A549 (cell line): ENCODE results near the gene RAPGEF5. TPM values are rescaled to one million over a fixed set of nuclear protein-coding genes. Genes with fewer than 3 reads are reported as not detected.

ENCODE experiments used
- ATAC-seq, 2 experiments: fragments of 200-7000 bp in 1 of 2; fragments of >200 bp in 1 of 2; cut with Nextera tagmentation in 1 of 2; cut with Tn5 transposase in 1 of 2; 3 replicates each; pipeline versions ENCODE4 v1.8.0 to v1.9.1; 2018 to 2020; ENCODE audit warnings: mild to moderate bottlenecking in 1 of 2, moderate library complexity in 1 of 2
- CTCF ChIA-PET: fragments of 300-600 bp; sonication (Branson Sonifier 250); formaldehyde crosslinking; extraction: SDS; loops from one replicate; lab custom pipeline; 2021; ENCODE audit warnings: antibody characterized with exemption, inconsistent platforms; lab: Yijun Ruan, JAX
- POLR2A ChIA-PET: fragments of 350-600 bp; formaldehyde crosslinking; extraction: SDS; loops from one replicate; lab custom pipeline; 2021; ENCODE audit warnings: antibody characterized with exemption, inconsistent platforms; lab: Yijun Ruan, JAX
- DNase-seq, 2 experiments: peaks; one replicate each; pipeline versions ENCODE4 v3.0.0 to v3.0.0-alpha.2; 2011 to 2016; ENCODE audit warnings: low read depth in 1 of 2, low spot score in 1 of 2
- FAIRE-seq: peaks from 2 replicates; lab custom pipeline; 2011; peaks lifted over from hg19 to GRCh38; lab: Jason Lieb, UNC
- H3K27ac ChIP-seq, 2 experiments: fragments of >200 bp; sonication (Bioruptor Twin); formaldehyde crosslinking; 3 replicates each; pipeline ENCODE4 v1.5.1; 2016 to 2017
- H3K4me1 ChIP-seq: fragments of >200 bp; sonication (Bioruptor Twin); formaldehyde crosslinking; 3 replicates; pipeline ENCODE4 v1.6.1; 2016
- H3K4me2 ChIP-seq: fragments of >200 bp; sonication (Bioruptor Twin); formaldehyde crosslinking; 3 replicates; pipeline ENCODE4 v1.6.1; 2016
- H3K4me3 ChIP-seq: fragments of >200 bp; sonication (Bioruptor Twin); formaldehyde crosslinking; 3 replicates; pipeline ENCODE4 v1.5.1; 2016
- H3K9me3 ChIP-seq: fragments of >200 bp; sonication (Bioruptor Twin); formaldehyde crosslinking; 3 replicates; pipeline ENCODE4 v1.6.1; 2016
- CEBPB ChIP-seq, 2 experiments: fragments of >200 bp in 1 of 2; sonication (Bioruptor Twin) in 1 of 2; formaldehyde crosslinking in 1 of 2; IDR thresholded peaks; 2 replicates each; pipeline ENCODE4 v1.6.1; 2012 to 2016
- EP300 ChIP-seq, 2 experiments: fragments of >200 bp; sonication (Bioruptor Twin); formaldehyde crosslinking; IDR thresholded peaks; 2 replicates in 1 of 2; 3 replicates in 1 of 2; pipeline ENCODE4 v1.6.1; 2016 to 2017
- FOSB ChIP-seq: fragments of 250-450 bp; sonication (Bioruptor Pico); IDR thresholded peaks from 2 replicates; pipeline ENCODE4 v1.5.0; 2020; ENCODE audit warnings: mild to moderate bottlenecking, moderate library complexity
- FOSL2 ChIP-seq, 2 experiments: fragments of 450-650 bp in 1 of 2; fragments of >200 bp in 1 of 2; sonication (Bioruptor Twin) in 1 of 2; formaldehyde crosslinking; IDR thresholded peaks; 2 replicates each; pipeline versions ENCODE4 v1.5.0 to v1.6.1; 2016 to 2020; ENCODE audit warnings: mild to moderate bottlenecking in 1 of 2, moderate library complexity in 1 of 2
- GATA3 ChIP-seq: IDR thresholded peaks from 2 replicates; pipeline ENCODE4 v1.6.1; 2012; ENCODE audit warnings: borderline replicate concordance
- HOXA7 ChIP-seq: fragments of 250-450 bp; sonication (Bioruptor Pico); IDR thresholded peaks from 2 replicates; pipeline ENCODE4 v1.5.0; 2020; ENCODE audit warnings: mild to moderate bottlenecking, moderate library complexity
- JUNB ChIP-seq: fragments of >200 bp; sonication (Bioruptor Twin); formaldehyde crosslinking; IDR thresholded peaks from 2 replicates; pipeline ENCODE4 v1.6.1; 2016
- MAFK ChIP-seq: fragments of 450-650 bp; IDR thresholded peaks from 2 replicates; pipeline ENCODE4 v1.6.1; 2014; ENCODE audit not compliant: partially characterized antibody
- NPAS2 ChIP-seq: fragments of 250-450 bp; sonication (Bioruptor Pico); IDR thresholded peaks from 2 replicates; pipeline ENCODE4 v1.8.0; 2022; ENCODE audit warnings: mild to moderate bottlenecking, moderate library complexity, borderline replicate concordance
- NR3C1 ChIP-seq: fragments of >200 bp; sonication (Bioruptor Twin); formaldehyde crosslinking; IDR thresholded peaks from 3 replicates; pipeline ENCODE4 v1.6.1; 2017
- PHF8 ChIP-seq: fragments of 200-600 bp; sonication (generic); IDR thresholded peaks from 2 replicates; pipeline ENCODE4 v1.6.1; 2016; ENCODE audit warnings: low read depth, mild to moderate bottlenecking, antibody characterized with exemption, moderate library complexity, borderline replicate concordance
- POLR2A ChIP-seq: IDR thresholded peaks from 2 replicates; pipeline ENCODE4 v1.6.1; 2012; ENCODE audit warnings: mild to moderate bottlenecking, low read length
- POLR2AphosphoS2 ChIP-seq: conservative IDR thresholded peaks from 2 replicates; pipeline ENCODE4 v1.6.1; 2012; ENCODE audit warnings: low read length, improper control_type of control experiment, inconsistent platforms
- RAD21 ChIP-seq, 2 experiments: fragments of >200 bp in 1 of 2; sonication (Bioruptor Twin) in 1 of 2; formaldehyde crosslinking in 1 of 2; IDR thresholded peaks in 1 of 2; conservative IDR thresholded peaks in 1 of 2; 2 replicates in 1 of 2; 3 replicates in 1 of 2; pipeline ENCODE4 v1.6.1; 2012 to 2018; ENCODE audit warnings: inconsistent platforms in 1 of 2
- RFX5 ChIP-seq: fragments of 450-650 bp; IDR thresholded peaks from 2 replicates; pipeline ENCODE4 v1.7.1; 2014; ENCODE audit warnings: antibody characterized with exemption, mild to moderate bottlenecking, moderate library complexity
- TP53 ChIP-seq: fragments of 250-450 bp; sonication (Bioruptor Pico); IDR thresholded peaks from 2 replicates; pipeline ENCODE4 v1.5.0; 2021; ENCODE audit warnings: mild to moderate bottlenecking, moderate library complexity
- ZC3H11A ChIP-seq: fragments of 450-650 bp; IDR thresholded peaks from 2 replicates; pipeline ENCODE4 v1.6.1; 2014; ENCODE audit warnings: antibody characterized with exemption, mild to moderate bottlenecking
- ZFP36 ChIP-seq: fragments of 450-650 bp; IDR thresholded peaks from 2 replicates; pipeline ENCODE4 v1.6.1; 2014; ENCODE audit warnings: borderline replicate concordance; ENCODE audit not compliant: partially characterized antibody
- WGBS: methylation state at CpG from one replicate; pipeline ENCODE4 v1.1.6; 2017; ENCODE audit errors: missing lambda C conversion rate; 5-methylcytosine and 5-hydroxymethylcytosine counted together
- polyA plus RNA-seq, 4 experiments: library from polyadenylated mRNA; depleted of rRNA in 3 of 4; stranded (reverse); fragments of >200 nt; fragmentation: RNase III in 1 of 4; extraction: RNeasy Plus Mini Kit Qiagen cat#74134 plus additional on column Dnase treatment in 1 of 4; gene quantifications; 2 replicates in 3 of 4; 3 replicates in 1 of 4; pipeline ENCODE4 v1.2.3, GENCODE V29; 2011 to 2017
- TF ChIP-seq, protein P1 (sequence below): fragments of >200 bp; sonication (Bioruptor Twin); formaldehyde crosslinking; IDR thresholded peaks from 2 replicates; pipeline ENCODE4 v1.6.1; 2016
- TF ChIP-seq, protein P2 (sequence below): fragments of 250-450 bp; sonication (Bioruptor Pico); IDR thresholded peaks from 2 replicates; pipeline ENCODE4 v1.5.0; 2021; ENCODE audit warnings: mild to moderate bottlenecking, moderate library complexity, borderline replicate concordance
- TF ChIP-seq, protein P3 (sequence below): fragments of >200 bp; sonication (Bioruptor Twin); formaldehyde crosslinking; IDR thresholded peaks from 3 replicates; pipeline ENCODE4 v1.5.1; 2016
- TF ChIP-seq, protein P4 (sequence below): fragments of >200 bp; sonication (Bioruptor Twin); formaldehyde crosslinking; IDR thresholded peaks from 3 replicates; pipeline ENCODE4 v1.6.1; 2016

The RAPGEF5 gene
- polyA plus RNA-seq, 2 of the 4 experiments (the other 2 are of a cell fraction), result 0.03 to 0.14 TPM

DNA sequence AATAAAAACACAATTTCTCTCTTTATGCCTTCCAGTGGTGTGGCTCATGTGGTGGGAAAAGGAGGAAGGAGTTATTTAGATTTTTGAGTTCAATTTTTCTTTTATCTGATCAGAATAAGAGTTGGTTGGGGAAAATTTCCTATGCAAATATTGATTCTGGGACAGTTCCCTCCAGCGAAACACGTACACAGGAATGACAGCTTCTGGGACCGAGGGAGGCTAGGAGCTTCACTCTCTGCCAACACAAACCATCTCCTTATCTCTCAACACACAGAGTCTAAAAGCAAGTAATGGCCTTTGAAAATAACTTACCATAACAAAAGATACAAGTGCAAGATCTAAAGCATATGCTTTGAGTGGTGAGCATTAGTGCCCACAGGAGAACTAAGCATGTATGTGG is 122.7 kb downstream of the RAPGEF5 start:
- Histone ChIP-seq H3K4me3 (no peak overlapping the region), H3K27ac (no peak overlapping the region), H3K4me1 (no peaks in the 10 kb centered on the region), H3K9me3 (no peaks in the 10 kb centered on the region), H3K4me2 (no peak overlapping the region)
- POLR2A ChIA-PET, result no interaction called here
- ATAC-seq (no peak), DNase-seq (no peak), FAIRE-seq (no peak)
- WGBS, result 27% methylated on average over 3 of the region's 3 CpGs
- TF ChIP-seq HOXA7 (CRISPR knock-in tag) (no peak), ZC3H11A (no peak), PHF8 (no peak)
- TF ChIP-seq, protein P1, sequence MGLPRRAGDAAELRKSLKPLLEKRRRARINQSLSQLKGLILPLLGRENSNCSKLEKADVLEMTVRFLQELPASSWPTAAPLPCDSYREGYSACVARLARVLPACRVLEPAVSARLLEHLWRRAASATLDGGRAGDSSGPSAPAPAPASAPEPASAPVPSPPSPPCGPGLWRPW, result no peak
- CTCF ChIA-PET, result no interaction called here

DNA sequence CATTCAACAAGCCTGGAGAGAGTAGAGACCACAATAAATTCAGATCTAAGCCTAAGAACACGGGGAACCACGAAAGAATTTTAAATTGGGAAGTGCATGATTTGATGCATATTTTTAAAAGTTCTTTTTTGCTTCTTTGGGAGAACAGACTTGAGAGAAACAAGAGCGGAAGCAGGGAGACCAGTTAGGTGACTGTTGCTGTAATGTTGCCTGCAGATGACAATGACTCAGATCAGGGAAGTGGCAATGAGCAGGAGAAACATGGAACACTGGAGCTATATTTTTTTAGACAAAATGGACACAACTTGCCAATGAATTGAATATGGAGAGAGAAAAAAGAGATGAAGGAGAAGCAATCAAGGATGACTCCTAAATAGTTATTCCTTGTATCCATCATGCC is 125.1 kb downstream of the RAPGEF5 start:
- CTCF ChIA-PET, result no interaction called here

DNA sequence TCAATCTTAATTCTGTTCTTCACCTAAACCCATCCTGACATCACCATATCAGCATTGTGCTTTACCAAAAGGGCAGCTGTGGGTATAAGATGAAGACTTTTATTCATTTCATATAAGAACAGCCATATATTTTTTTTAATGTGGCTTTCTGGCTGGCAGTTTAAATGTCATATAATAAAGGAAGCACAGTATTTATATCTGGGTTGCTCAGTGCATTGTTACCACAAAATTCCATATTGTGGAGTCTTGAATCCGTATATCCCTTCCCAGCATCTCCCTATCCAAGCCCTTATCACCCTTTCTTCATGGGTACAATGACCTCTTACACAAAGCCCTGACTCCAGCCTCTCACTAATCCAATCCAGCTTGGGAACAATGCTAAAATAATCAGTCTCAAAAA is 125.8 kb downstream of the RAPGEF5 start:
- H3K4me3 ChIP-seq, result no peak overlapping the region
- DNase-seq (no peak), FAIRE-seq (no peak), ATAC-seq (no peak)
- ChIA-PET POLR2A (no interaction called here), CTCF (no interaction called here)
- no peaks in the 10 kb centered on the region for H3K4me1 ChIP-seq
- no peaks in the 10 kb centered on the region for H3K9me3 ChIP-seq
- TF ChIP-seq, protein P2, sequence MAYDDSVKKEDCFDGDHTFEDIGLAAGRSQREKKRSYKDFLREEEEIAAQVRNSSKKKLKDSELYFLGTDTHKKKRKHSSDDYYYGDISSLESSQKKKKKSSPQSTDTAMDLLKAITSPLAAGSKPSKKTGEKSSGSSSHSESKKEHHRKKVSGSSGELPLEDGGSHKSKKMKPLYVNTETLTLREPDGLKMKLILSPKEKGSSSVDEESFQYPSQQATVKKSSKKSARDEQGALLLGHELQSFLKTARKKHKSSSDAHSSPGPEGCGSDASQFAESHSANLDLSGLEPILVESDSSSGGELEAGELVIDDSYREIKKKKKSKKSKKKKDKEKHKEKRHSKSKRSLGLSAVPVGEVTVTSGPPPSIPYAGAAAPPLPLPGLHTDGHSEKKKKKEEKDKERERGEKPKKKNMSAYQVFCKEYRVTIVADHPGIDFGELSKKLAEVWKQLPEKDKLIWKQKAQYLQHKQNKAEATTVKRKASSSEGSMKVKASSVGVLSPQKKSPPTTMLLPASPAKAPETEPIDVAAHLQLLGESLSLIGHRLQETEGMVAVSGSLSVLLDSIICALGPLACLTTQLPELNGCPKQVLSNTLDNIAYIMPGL, result no peak
- TF ChIP-seq CEBPB (IDR thresholded peaks at IDR 0.05) (no peak), EP300 (IDR thresholded peaks at IDR 0.05) (no peak), POLR2AphosphoS2 (no peak), JUNB (no peak), NPAS2 (CRISPR knock-in tag) (no peak), POLR2A (no peak), FOSL2 (IDR thresholded peaks at IDR 0.05) (no peak), FOSL2 (CRISPR knock-in tag; IDR thresholded peaks at IDR 0.05) (no peak), MAFK (no peak), HOXA7 (CRISPR knock-in tag) (no peak), RFX5 (no peak), GATA3 (no peak), NR3C1 (no peak), TP53 (no peak), FOSB (no peak), RAD21 (conservative IDR thresholded peaks at IDR 0.05 in 1 of 2, IDR thresholded peaks at IDR 0.05 in 1 of 2) (no peak)
- TF ChIP-seq, protein P1, result no peak
- TF ChIP-seq, protein P3, sequence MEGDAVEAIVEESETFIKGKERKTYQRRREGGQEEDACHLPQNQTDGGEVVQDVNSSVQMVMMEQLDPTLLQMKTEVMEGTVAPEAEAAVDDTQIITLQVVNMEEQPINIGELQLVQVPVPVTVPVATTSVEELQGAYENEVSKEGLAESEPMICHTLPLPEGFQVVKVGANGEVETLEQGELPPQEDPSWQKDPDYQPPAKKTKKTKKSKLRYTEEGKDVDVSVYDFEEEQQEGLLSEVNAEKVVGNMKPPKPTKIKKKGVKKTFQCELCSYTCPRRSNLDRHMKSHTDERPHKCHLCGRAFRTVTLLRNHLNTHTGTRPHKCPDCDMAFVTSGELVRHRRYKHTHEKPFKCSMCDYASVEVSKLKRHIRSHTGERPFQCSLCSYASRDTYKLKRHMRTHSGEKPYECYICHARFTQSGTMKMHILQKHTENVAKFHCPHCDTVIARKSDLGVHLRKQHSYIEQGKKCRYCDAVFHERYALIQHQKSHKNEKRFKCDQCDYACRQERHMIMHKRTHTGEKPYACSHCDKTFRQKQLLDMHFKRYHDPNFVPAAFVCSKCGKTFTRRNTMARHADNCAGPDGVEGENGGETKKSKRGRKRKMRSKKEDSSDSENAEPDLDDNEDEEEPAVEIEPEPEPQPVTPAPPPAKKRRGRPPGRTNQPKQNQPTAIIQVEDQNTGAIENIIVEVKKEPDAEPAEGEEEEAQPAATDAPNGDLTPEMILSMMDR, result no peak
- TF ChIP-seq, protein P4, sequence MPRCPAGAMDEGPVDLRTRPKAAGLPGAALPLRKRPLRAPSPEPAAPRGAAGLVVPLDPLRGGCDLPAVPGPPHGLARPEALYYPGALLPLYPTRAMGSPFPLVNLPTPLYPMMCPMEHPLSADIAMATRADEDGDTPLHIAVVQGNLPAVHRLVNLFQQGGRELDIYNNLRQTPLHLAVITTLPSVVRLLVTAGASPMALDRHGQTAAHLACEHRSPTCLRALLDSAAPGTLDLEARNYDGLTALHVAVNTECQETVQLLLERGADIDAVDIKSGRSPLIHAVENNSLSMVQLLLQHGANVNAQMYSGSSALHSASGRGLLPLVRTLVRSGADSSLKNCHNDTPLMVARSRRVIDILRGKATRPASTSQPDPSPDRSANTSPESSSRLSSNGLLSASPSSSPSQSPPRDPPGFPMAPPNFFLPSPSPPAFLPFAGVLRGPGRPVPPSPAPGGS, result no peak
- 0% methylated on average over 1 of the region's 1 CpG for WGBS
- H3K27ac ChIP-seq, result no peak overlapping the region
- H3K4me2 ChIP-seq, result no peak overlapping the region

More for the DNA sequence above, 125.1 kb downstream of the RAPGEF5 start:
- DNase-seq (no peak), FAIRE-seq (no peak)
- WGBS, result 33% methylated on average over 3 of the region's 3 CpGs
- POLR2A ChIA-PET, result no interaction called here
- H3K4me2 ChIP-seq, result no peak overlapping the region
- no peak overlapping the region for H3K27ac ChIP-seq
- TF ChIP-seq MAFK (no peak), RFX5 (no peak), ZFP36 (no peak)
- TF ChIP-seq, all 56 proteins: peak for 0
- Histone ChIP-seq H3K4me1 (no peaks in the 10 kb centered on the region), H3K4me3 (no peak overlapping the region), H3K9me3 (no peaks in the 10 kb centered on the region)
- ATAC-seq, result no peak
